SW 1271 (cell line): ENCODE results near the gene LRP1-AS.

Experiments
- DNase-seq, 2 experiments: peaks; one replicate each; lab custom pipeline; 2025; lab: John Stamatoyannopoulos, UW

LRP1-AS gene

GRCh38 chr12:57160741-57161140 lies 13.3 kb upstream of the LRP1-AS start:
- no peak for DNase-seq

- DNase-seq: no peak
Observed at GRCh38 chr12:57160040-57160439, 12.6 kb upstream of the LRP1-AS start.

- DNase-seq: no peak
Observed at GRCh38 chr12:57159311-57159710, 11.9 kb upstream of the LRP1-AS start.

GRCh38 chr12:57158665-57159064 lies 11.2 kb upstream of the LRP1-AS start:
- no peak for DNase-seq

GRCh38 chr12:57158186-57158585 lies 10.8 kb upstream of the LRP1-AS start:
- DNase-seq: no peak

- no peak for DNase-seq
Observed at GRCh38 chr12:57157588-57158173, 10.3 kb upstream of the LRP1-AS start.

GRCh38 chr12:57156701-57157403 lies 9.4 kb upstream of the LRP1-AS start:
- no peak for DNase-seq

- no peak for DNase-seq
Observed at GRCh38 chr12:57154804-57155434, 7.5 kb upstream of the LRP1-AS start.

- no peak for DNase-seq
Observed at GRCh38 chr12:57154076-57154475, 6.7 kb upstream of the LRP1-AS start.

GRCh38 chr12:57153415-57153997 lies 6.1 kb upstream of the LRP1-AS start:
- no peak for DNase-seq

- DNase-seq: no peak
Observed at GRCh38 chr12:57152639-57153038, 5.2 kb upstream of the LRP1-AS start.

- no peak for DNase-seq
Observed at GRCh38 chr12:57151741-57152630, 4.6 kb upstream of the LRP1-AS start.

GRCh38 chr12:57150400-57151000 lies 3.1 kb upstream of the LRP1-AS start:
- DNase-seq: no peak

GRCh38 chr12:57149245-57149900 lies 2.0 kb upstream of the LRP1-AS start:
- no peak for DNase-seq

- no peak for DNase-seq
Observed at GRCh38 chr12:57148469-57149244, 1.2 kb upstream of the LRP1-AS start.

GRCh38 chr12:57146092-57146491 lies 1.3 kb downstream of the LRP1-AS start:
- no peak for DNase-seq

GRCh38 chr12:57145460-57146059 lies 1.9 kb downstream of the LRP1-AS start:
- no peak for DNase-seq

- no peak for DNase-seq
Observed at GRCh38 chr12:57143454-57143853, 4.0 kb downstream of the LRP1-AS start.

- DNase-seq: no peak
Observed at GRCh38 chr12:57142727-57143126, 4.7 kb downstream of the LRP1-AS start.

- no peak for DNase-seq
Observed at GRCh38 chr12:57142121-57142520, 5.3 kb downstream of the LRP1-AS start.
